IMR-90 (cell line): ENCODE measurements around the gene ZNF503.
"Not testable (repeated sequence)": the region's sequence is repeated elsewhere in the genome, so short reads cannot be mapped to it uniquely, and the experiment has no call there.

ENCODE experiments used
- CTCF ChIP-seq: conservative IDR thresholded peaks from 2 replicates; pipeline ENCODE4 v1.5.1; 2012; ENCODE audit warnings: mild to moderate bottlenecking, low read depth, low read length, improper control_type of control experiment
- FOS ChIP-seq: fragments of 150-350 bp; IDR thresholded peaks from 2 replicates; pipeline ENCODE4 v1.6.1; 2016; ENCODE audit warnings: low read depth, low read length
- MXI1 ChIP-seq: IDR thresholded peaks from 2 replicates; pipeline ENCODE4 v1.6.1; 2012; ENCODE audit warnings: low read depth, mild to moderate bottlenecking, low read length, moderate library complexity, borderline replicate concordance

GRCh38 chr10:75369838-75370237 is 31.7 kb downstream of the ZNF503 start:
- not testable (repeated sequence) for TF ChIP-seq CTCF, MXI1, FOS
